ENCODE measurements around the gene CNTNAP2.

- no peak for TF ChIP-seq EZH2 (IDR thresholded peaks at IDR 0.05; ENCODE audit: insufficient read depth, poor library complexity, severe bottlenecking)
- no peak for TF ChIP-seq EZH2phosphoT487 (IDR thresholded peaks at IDR 0.05; ENCODE audit: insufficient read depth, low read depth)
Measured at GRCh38 chr7:146889806-146890555, 773.4 kb downstream of the CNTNAP2 start.

Measured in GM23248 (cell line).